Measurements from ENCODE around the gene MKRN1.

The MKRN1 gene

DNA sequence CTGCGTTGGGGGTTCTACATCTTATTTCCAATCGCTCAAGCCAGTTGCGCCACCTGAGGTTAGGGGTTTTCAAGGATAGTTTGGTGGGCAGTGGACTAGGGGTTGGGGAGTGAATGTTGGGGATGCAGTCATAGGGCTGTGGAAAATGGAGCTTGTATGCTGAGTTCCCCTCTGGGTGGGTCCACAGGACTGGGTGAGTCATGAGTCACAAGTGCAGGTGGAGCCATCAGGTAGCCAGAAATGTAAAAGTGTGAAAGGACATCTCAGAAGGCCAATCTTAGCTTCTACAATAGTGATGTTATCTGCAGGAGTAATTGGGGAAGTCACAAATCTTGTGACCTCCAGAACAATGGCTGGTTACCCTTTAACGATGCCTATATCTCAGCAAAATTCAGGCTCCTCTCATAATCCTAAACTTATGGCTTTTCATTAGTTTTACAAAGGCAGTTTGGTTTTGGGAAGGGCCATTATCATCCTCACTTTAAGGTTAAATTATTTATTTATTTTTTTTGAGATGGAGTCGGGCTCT, 18.0 kb upstream of the MKRN1 start:
- Histone ChIP-seq H3K27ac (ENCODE audit: low read depth, low read length, poor library complexity, severe bottlenecking) (no peak overlapping the region), H3K9me3 (ENCODE audit: low read length) (no peaks in the 10 kb centered on the region), H2AFZ (ENCODE audit: low read length) (no peak overlapping the region), H3K27me3 (ENCODE audit: insufficient read depth, low read length) (no peaks in the 10 kb centered on the region), H3K36me3 (ENCODE audit: insufficient read depth, low read length) (no peaks in the 10 kb centered on the region), H3F3A (ENCODE audit: insufficient read depth, low read length) (no peaks in the 10 kb centered on the region), H4K20me1 (ENCODE audit: insufficient read depth, low read length) (no peaks in the 10 kb centered on the region), H3K9ac (ENCODE audit: low read length) (no peak overlapping the region), H3K4me2 (ENCODE audit: low read length) (no peak overlapping the region), H3K9me2 (ENCODE audit: low read depth, low read length) (no peaks in the 10 kb centered on the region), H3K79me2 (ENCODE audit: insufficient read depth, low read length) (no peaks in the 10 kb centered on the region), H3K4me3 (ENCODE audit: low read depth, low read length, poor library complexity, severe bottlenecking) (no peak overlapping the region), H3K4me1 (ENCODE audit: insufficient read depth, low read length, severe bottlenecking) (no peaks in the 10 kb centered on the region)
- TF ChIP-seq EZH2 (IDR thresholded peaks at IDR 0.05; ENCODE audit: borderline replicate concordance, low read length) = no peak
- TF ChIP-seq, protein P1, sequence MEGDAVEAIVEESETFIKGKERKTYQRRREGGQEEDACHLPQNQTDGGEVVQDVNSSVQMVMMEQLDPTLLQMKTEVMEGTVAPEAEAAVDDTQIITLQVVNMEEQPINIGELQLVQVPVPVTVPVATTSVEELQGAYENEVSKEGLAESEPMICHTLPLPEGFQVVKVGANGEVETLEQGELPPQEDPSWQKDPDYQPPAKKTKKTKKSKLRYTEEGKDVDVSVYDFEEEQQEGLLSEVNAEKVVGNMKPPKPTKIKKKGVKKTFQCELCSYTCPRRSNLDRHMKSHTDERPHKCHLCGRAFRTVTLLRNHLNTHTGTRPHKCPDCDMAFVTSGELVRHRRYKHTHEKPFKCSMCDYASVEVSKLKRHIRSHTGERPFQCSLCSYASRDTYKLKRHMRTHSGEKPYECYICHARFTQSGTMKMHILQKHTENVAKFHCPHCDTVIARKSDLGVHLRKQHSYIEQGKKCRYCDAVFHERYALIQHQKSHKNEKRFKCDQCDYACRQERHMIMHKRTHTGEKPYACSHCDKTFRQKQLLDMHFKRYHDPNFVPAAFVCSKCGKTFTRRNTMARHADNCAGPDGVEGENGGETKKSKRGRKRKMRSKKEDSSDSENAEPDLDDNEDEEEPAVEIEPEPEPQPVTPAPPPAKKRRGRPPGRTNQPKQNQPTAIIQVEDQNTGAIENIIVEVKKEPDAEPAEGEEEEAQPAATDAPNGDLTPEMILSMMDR (IDR thresholded peaks at IDR 0.05; ENCODE audit: low read length) = no peak

DNA sequence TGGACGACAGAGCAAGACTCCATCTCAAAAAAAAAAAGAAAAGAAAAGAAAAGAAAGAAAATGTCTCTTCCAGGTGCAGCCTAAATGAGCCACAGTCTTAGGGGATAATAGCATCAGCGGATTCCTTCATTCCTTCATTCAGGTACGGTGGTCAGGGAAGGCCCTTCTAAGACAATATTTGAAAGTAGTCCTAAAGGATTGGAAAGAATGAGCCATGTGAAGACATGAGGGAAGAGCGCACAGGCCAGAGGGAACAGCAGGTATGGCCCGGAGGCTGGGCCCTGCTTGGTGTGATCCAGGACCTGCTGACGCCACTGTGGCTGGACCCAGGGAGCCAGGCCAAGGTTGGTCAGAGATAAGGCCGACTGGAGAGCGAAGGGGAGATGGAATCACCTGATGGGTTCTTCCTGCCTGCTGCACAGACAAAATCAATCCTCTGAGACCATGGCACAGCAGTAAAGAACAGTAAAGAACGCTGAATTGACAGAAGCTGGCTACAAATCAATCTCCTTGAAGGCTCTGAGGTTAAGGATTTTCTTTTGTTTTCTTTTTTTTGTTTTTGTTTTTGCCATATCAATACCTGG, 16.3 kb upstream of the MKRN1 start:
- Histone ChIP-seq H3F3A (ENCODE audit: insufficient read depth, low read length) (no peaks in the 10 kb centered on the region), H3K27me3 (ENCODE audit: insufficient read depth, low read length) (no peaks in the 10 kb centered on the region), H3K27ac (ENCODE audit: low read depth, low read length, poor library complexity, severe bottlenecking) (no peak overlapping the region), H3K36me3 (ENCODE audit: insufficient read depth, low read length) (no peaks in the 10 kb centered on the region), H3K4me3 (ENCODE audit: low read depth, low read length, poor library complexity, severe bottlenecking) (no peak overlapping the region), H2AFZ (ENCODE audit: low read length) (no peak overlapping the region), H4K20me1 (ENCODE audit: insufficient read depth, low read length) (no peaks in the 10 kb centered on the region), H3K9ac (ENCODE audit: low read length) (no peak overlapping the region), H3K4me1 (ENCODE audit: insufficient read depth, low read length, severe bottlenecking) (no peaks in the 10 kb centered on the region), H3K9me2 (ENCODE audit: low read depth, low read length) (no peaks in the 10 kb centered on the region), H3K9me3 (ENCODE audit: low read length) (no peaks in the 10 kb centered on the region), H3K79me2 (ENCODE audit: insufficient read depth, low read length) (no peaks in the 10 kb centered on the region), H3K4me2 (ENCODE audit: low read length) (no peak overlapping the region)
- TF ChIP-seq, protein P1 (IDR thresholded peaks at IDR 0.05; ENCODE audit: low read length) = no peak
- no peak for TF ChIP-seq EZH2 (IDR thresholded peaks at IDR 0.05; ENCODE audit: borderline replicate concordance, low read length)

DNA sequence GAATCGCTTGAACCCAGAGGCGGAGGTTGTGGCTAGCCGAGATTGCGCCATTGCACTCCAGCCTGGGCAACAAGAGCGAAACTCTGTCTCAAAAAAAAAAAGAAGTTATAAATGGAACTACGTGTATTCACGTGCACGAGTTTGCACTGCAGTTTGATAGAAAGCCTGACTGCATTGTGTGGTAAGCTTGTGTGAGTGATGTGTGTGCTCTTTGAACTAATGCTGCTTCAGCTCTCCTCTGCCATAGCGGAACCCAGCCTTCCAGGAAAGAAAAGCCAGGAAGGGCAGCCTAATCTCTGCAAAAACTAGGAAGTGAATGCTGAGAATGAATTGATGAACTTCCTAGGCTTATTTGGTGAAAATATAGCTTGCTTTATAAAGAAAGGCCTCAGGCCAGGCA, 15.6 kb upstream of the MKRN1 start:
- no peaks in the 10 kb centered on the region for H3K36me3 ChIP-seq (ENCODE audit: insufficient read depth, low read length)
- H3K9me3 ChIP-seq (ENCODE audit: low read length) = no peaks in the 10 kb centered on the region
- no peak overlapping the region for H3K27ac ChIP-seq (ENCODE audit: low read depth, low read length, poor library complexity, severe bottlenecking)
- no peaks in the 10 kb centered on the region for H3K27me3 ChIP-seq (ENCODE audit: insufficient read depth, low read length)
- no peaks in the 10 kb centered on the region for H3K9me2 ChIP-seq (ENCODE audit: low read depth, low read length)
- H3K4me2 ChIP-seq (ENCODE audit: low read length) = no peak overlapping the region
- no peak for TF ChIP-seq EZH2 (IDR thresholded peaks at IDR 0.05; ENCODE audit: borderline replicate concordance, low read length)
- TF ChIP-seq, protein P1 (IDR thresholded peaks at IDR 0.05; ENCODE audit: low read length) = no peak
- no peak overlapping the region for H2AFZ ChIP-seq (ENCODE audit: low read length)
- no peaks in the 10 kb centered on the region for H3K79me2 ChIP-seq (ENCODE audit: insufficient read depth, low read length)
- no peaks in the 10 kb centered on the region for H4K20me1 ChIP-seq (ENCODE audit: insufficient read depth, low read length)
- H3F3A ChIP-seq (ENCODE audit: insufficient read depth, low read length) = no peaks in the 10 kb centered on the region
- H3K4me3 ChIP-seq (ENCODE audit: low read depth, low read length, poor library complexity, severe bottlenecking) = no peak overlapping the region
- no peaks in the 10 kb centered on the region for H3K4me1 ChIP-seq (ENCODE audit: insufficient read depth, low read length, severe bottlenecking)
- H3K9ac ChIP-seq (ENCODE audit: low read length) = no peak overlapping the region

Measured in OCI-LY1 (cell line).